Inflammatory macrophage treated with lipopolysaccharide for 4 hours (primary cell): ENCODE measurements around the gene MYO9A.

ENCODE experiments used
- DNase-seq: peaks from one replicate; pipeline ENCODE4 v3.0.0-alpha.2; 2020

Gene MYO9A

GRCh38 chr15:71804695-71805470 is 313.1 kb downstream of the MYO9A start:
- no peak for DNase-seq

GRCh38 chr15:71804226-71804625 is 313.7 kb downstream of the MYO9A start:
- DNase-seq: no peak

GRCh38 chr15:71802770-71803169 is 315.2 kb downstream of the MYO9A start:
- DNase-seq: no peak

- DNase-seq: no peak
Observed at GRCh38 chr15:71801935-71802655, 315.9 kb downstream of the MYO9A start.

- peak; percentile 18 for DNase-seq
Observed at GRCh38 chr15:71800835-71801745, 316.9 kb downstream of the MYO9A start.

GRCh38 chr15:71800190-71800589 is 317.8 kb downstream of the MYO9A start:
- no peak for DNase-seq

- DNase-seq: no peak
Observed at GRCh38 chr15:71798641-71799040, 319.3 kb downstream of the MYO9A start.

GRCh38 chr15:71792521-71792920 is 325.4 kb downstream of the MYO9A start:
- DNase-seq: no peak

GRCh38 chr15:71791975-71792374 is 326.0 kb downstream of the MYO9A start:
- DNase-seq: no peak

GRCh38 chr15:71790081-71790480 is 327.9 kb downstream of the MYO9A start:
- DNase-seq: no peak

- DNase-seq: no peak
Observed at GRCh38 chr15:71789616-71790015, 328.3 kb downstream of the MYO9A start.

GRCh38 chr15:71788646-71789579 is 329.0 kb downstream of the MYO9A start:
- no peak for DNase-seq

GRCh38 chr15:71786673-71787072 is 331.3 kb downstream of the MYO9A start:
- DNase-seq: no peak

- no peak for DNase-seq
Observed at GRCh38 chr15:71785996-71786395, 332.0 kb downstream of the MYO9A start.

- no peak for DNase-seq
Observed at GRCh38 chr15:71784719-71785118, 333.2 kb downstream of the MYO9A start.

- no peak for DNase-seq
Observed at GRCh38 chr15:71782422-71783165, 335.4 kb downstream of the MYO9A start.

GRCh38 chr15:71781965-71782265 is 336.0 kb downstream of the MYO9A start:
- no peak for DNase-seq

- DNase-seq: no peak
Observed at GRCh38 chr15:71781179-71781964, 336.6 kb downstream of the MYO9A start.

GRCh38 chr15:71780115-71780976 is 337.6 kb downstream of the MYO9A start:
- peak; percentile 22 for DNase-seq
